Measurements from ENCODE around the gene ZC3H7A.

ZC3H7A gene

GRCh38 chr16:11719171-11719570 lies 77.9 kb downstream of the ZC3H7A start:
- TF ChIP-seq, protein P1, sequence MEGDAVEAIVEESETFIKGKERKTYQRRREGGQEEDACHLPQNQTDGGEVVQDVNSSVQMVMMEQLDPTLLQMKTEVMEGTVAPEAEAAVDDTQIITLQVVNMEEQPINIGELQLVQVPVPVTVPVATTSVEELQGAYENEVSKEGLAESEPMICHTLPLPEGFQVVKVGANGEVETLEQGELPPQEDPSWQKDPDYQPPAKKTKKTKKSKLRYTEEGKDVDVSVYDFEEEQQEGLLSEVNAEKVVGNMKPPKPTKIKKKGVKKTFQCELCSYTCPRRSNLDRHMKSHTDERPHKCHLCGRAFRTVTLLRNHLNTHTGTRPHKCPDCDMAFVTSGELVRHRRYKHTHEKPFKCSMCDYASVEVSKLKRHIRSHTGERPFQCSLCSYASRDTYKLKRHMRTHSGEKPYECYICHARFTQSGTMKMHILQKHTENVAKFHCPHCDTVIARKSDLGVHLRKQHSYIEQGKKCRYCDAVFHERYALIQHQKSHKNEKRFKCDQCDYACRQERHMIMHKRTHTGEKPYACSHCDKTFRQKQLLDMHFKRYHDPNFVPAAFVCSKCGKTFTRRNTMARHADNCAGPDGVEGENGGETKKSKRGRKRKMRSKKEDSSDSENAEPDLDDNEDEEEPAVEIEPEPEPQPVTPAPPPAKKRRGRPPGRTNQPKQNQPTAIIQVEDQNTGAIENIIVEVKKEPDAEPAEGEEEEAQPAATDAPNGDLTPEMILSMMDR (conservative IDR thresholded peaks at IDR 0.05; ENCODE audit: control insufficient read depth, insufficient read depth, low read depth, low read length) = no peak
- no peak for DNase-seq (ENCODE audit: low read depth)
- H3K4me3 ChIP-seq (ENCODE audit: control insufficient read depth, low read depth, low read length) = no peak overlapping the region

- no peak overlapping the region for H3K4me3 ChIP-seq (ENCODE audit: control insufficient read depth, low read depth, low read length)
- TF ChIP-seq, protein P1 (conservative IDR thresholded peaks at IDR 0.05; ENCODE audit: control insufficient read depth, insufficient read depth, low read depth, low read length) = no peak
- no peak for DNase-seq (ENCODE audit: low read depth)
These were observed 79.2 kb downstream of the ZC3H7A start for GRCh38 chr16:11717811-11718210.

DNA sequence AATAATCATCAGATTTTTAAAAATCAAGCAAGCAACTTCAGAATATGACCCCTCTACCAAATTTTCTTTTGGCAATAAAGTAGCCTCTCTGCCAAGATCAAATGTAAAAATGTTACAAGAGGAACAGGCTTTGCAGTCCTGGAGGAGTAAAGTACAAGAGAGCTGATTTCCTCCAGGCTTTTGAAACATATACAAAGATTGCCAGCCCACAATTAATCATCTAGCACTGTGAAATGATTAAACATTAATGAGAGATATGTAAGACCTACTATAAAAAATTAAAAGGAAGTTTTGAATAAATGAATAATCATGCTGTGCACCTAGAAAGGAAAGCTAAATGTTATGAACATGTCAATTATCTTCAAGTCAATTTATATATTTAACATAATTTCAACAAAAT lies 80.7 kb downstream of the ZC3H7A start:
- no peak overlapping the region for H3K4me3 ChIP-seq (ENCODE audit: control insufficient read depth, low read depth, low read length)
- DNase-seq (ENCODE audit: low read depth) = no peak
- TF ChIP-seq, protein P1 (conservative IDR thresholded peaks at IDR 0.05; ENCODE audit: control insufficient read depth, insufficient read depth, low read depth, low read length) = no peak

DNA sequence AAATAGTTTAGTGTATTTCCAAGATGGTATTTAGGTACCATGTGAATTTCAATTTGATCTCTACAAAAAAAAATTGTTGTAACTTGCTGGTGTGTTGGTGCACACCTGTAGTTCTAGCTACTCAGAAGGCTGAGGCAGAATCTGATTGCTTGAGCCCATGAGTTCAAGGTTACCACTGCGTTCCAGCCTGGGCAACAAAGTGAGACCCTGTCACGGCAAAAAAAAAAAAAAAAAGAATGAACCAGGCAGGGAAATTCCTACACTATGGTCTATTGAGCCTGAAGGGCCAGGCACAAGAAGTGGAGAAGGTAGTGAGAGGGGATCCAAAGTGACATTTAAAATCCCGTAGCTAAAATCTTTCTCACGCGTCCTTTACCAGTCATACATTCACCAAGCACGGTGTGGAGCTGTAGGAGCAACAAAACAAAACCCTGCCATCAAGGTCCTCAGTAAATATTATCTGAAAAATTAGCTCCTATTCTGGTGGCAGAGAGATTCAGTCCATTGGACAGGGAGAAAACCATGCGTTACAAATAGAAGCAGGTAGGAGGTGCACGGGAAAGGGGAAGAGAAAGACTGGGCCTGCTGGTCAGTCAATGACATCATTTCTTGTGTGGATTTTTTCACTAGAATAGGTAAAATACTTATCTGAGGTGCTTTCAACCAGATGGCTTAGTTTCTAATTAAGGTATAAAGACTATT lies 81.7 kb downstream of the ZC3H7A start:
- TF ChIP-seq, protein P1 (conservative IDR thresholded peaks at IDR 0.05; ENCODE audit: control insufficient read depth, insufficient read depth, low read depth, low read length) = no peak
- no peak for DNase-seq (ENCODE audit: low read depth)
- H3K4me3 ChIP-seq (ENCODE audit: control insufficient read depth, low read depth, low read length) = no peak overlapping the region

GRCh38 chr16:11712122-11712521 lies 84.9 kb downstream of the ZC3H7A start:
- TF ChIP-seq, protein P1 (conservative IDR thresholded peaks at IDR 0.05; ENCODE audit: control insufficient read depth, insufficient read depth, low read depth, low read length) = no peak
- DNase-seq (ENCODE audit: low read depth) = no peak

DNA sequence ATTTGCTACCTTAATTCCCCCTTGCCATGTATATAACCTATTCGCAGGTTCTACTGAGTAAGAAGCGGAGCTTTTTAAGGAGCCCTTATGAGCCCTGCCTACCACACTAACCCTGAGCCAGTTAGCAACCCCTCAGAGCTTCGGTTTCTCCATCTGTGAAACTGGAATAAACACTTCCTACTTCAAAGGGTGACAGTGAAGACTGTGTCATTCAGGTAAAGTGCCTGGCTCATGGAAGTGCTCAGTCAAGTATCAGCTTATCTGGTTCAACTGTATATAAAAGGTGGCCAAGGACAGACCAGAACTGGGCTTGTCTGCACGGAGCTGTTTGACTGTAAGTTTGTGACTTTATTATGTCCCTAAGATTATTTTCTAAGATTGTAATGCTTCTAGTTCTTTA lies 85.4 kb downstream of the ZC3H7A start:
- TF ChIP-seq, protein P1 (conservative IDR thresholded peaks at IDR 0.05; ENCODE audit: control insufficient read depth, insufficient read depth, low read depth, low read length) = no peak
- DNase-seq (ENCODE audit: low read depth) = no peak
- no peak overlapping the region for H3K4me3 ChIP-seq (ENCODE audit: control insufficient read depth, low read depth, low read length)

More at GRCh38 chr16:11712122-11712521, 84.9 kb downstream of the ZC3H7A start:
- H3K4me3 ChIP-seq (ENCODE audit: control insufficient read depth, low read depth, low read length) = no peak overlapping the region

All from fibroblast of mammary gland (primary cell).